ENCODE measurements around the gene EYS. TPM values are rescaled to one million over a fixed set of nuclear protein-coding genes. Genes with fewer than 3 reads are reported as not detected.

EYS gene
- total and polyA plus RNA-seq, 8 donors: 0.24 to 0.85 (median 0.55) TPM

DNA sequence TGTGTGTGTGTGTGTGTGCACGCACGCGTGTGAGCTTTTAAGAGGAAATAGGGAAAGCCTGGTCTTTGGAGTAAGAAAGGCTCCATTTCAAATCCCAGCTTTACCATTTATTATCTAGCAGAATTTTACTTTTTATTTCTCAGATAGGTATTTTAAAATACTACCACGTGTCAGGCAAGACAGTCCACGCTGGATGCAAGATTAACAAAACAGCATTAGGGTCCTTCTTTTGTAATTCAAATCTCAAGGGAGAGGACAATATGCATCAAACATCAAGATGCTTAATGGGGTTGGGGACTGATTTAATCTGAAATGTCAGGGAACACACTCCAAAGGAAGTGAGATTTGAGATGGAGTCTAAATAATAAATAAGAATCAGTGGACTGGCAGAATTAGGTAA lies 1302.6 kb downstream of the EYS start:
- DNase-seq (no peak), ATAC-seq (no peak)
- intact Hi-C loops (cut with DNase I): no loop called here
- Histone ChIP-seq H3K9me3 (peaks cover 0 to 4% of the 10 kb centered on the region in 2 donors), H3K36me3 (no peaks in the 10 kb centered on the region), H3K4me1 (no peaks in the 10 kb centered on the region), H3K4me3 (no peak overlapping the region), H3K27ac (no peak overlapping the region), H3K27me3 (no peaks in the 10 kb centered on the region)
- no peak for TF ChIP-seq CTCF (IDR thresholded peaks at IDR 0.05)

- Histone ChIP-seq H3K27me3 (no peaks in the 10 kb centered on the region), H3K27ac (no peak overlapping the region), H3K9me3 (no peaks in the 10 kb centered on the region), H3K4me1 (no peaks in the 10 kb centered on the region), H3K4me3 (no peak overlapping the region), H3K36me3 (no peaks in the 10 kb centered on the region)
- ATAC-seq: no peak
- intact Hi-C loops (cut with DNase I): no loop called here
- DNase-seq: no peak
- TF ChIP-seq CTCF (IDR thresholded peaks at IDR 0.05): no peak
Observed at GRCh38 chr6:64383277-64383676, 1323.7 kb downstream of the EYS start.

DNA sequence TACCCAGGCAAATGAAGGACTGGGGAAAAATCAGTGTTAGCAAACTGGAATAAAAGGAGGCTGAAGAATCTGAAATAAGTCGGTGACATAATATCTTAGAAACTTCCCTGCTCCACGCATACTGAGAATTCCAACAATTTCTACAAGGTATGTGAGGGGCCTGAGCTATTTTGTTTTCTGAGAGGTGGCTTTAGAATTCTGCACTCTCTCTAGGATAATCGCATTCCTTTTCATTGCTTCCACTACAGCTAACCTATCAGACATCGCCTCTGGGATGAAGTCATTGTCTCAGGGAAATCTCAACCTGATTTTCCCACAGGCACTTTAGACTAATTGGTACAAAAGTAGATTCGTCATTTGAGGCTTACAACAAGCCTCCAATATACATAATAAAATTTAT lies 1330.6 kb downstream of the EYS start:
- peaks cover 0 to 14% of the 10 kb centered on the region in 2 donors for H3K9me3 ChIP-seq
- intact Hi-C loops (cut with DNase I): no loop called here
- no peak overlapping the region for H3K27ac ChIP-seq
- ATAC-seq: no peak
- no peaks in the 10 kb centered on the region for H3K4me1 ChIP-seq
- H3K36me3 ChIP-seq: no peaks in the 10 kb centered on the region
- no peak overlapping the region for H3K4me3 ChIP-seq
- no peak for TF ChIP-seq CTCF (IDR thresholded peaks at IDR 0.05)
- DNase-seq: no peak
- no peaks in the 10 kb centered on the region for H3K27me3 ChIP-seq

GRCh38 chr6:64357430-64357829 lies 1349.6 kb downstream of the EYS start:
- no peaks in the 10 kb centered on the region for H3K4me1 ChIP-seq
- no peak overlapping the region for H3K27ac ChIP-seq
- no peaks in the 10 kb centered on the region for H3K36me3 ChIP-seq
- intact Hi-C loops (cut with DNase I): no loop called here
- H3K4me3 ChIP-seq: no peak overlapping the region
- DNase-seq (no peak), ATAC-seq (no peak)
- H3K9me3 ChIP-seq: no peaks in the 10 kb centered on the region
- TF ChIP-seq CTCF (IDR thresholded peaks at IDR 0.05): no peak
- H3K27me3 ChIP-seq: no peaks in the 10 kb centered on the region

- Histone ChIP-seq H3K4me1 (no peaks in the 10 kb centered on the region), H3K4me3 (no peak overlapping the region), H3K27ac (no peak overlapping the region), H3K36me3 (no peaks in the 10 kb centered on the region), H3K27me3 (no peaks in the 10 kb centered on the region), H3K9me3 (peaks cover 0 to 4% of the 10 kb centered on the region in 2 donors)
- DNase-seq (no peak), ATAC-seq (no peak)
- intact Hi-C loops (cut with DNase I): no loop called here
- no peak for TF ChIP-seq CTCF (IDR thresholded peaks at IDR 0.05)
Observed at GRCh38 chr6:64347411-64347810, 1359.6 kb downstream of the EYS start.

Measured in left lung (tissue), 10 donors.